ENCODE data around the gene PNLIPRP1.

The PNLIPRP1 gene

DNA sequence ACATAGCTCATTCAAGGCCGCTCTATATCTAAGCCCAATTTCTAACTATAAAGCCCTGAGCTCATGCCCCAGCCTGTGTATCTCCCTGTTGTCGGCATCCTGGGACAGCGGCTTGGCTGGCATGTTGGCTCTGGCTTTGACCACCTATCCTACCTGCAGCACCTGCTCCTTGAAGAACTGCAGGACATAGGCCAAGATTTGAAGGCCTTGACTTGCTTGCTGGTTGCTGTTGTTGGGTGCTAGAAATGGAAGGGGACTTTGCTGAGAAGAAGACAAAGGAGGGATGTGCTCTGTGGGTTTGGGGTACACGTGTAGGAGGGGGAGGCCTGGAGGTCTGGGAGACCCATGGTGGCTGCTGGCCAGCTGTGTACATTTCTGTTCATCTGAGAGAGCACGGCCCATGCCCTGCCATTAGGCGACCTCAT, 41.1 kb downstream of the PNLIPRP1 start:
- no peak for DNase-seq (ENCODE audit: low read depth, low spot score)

DNA sequence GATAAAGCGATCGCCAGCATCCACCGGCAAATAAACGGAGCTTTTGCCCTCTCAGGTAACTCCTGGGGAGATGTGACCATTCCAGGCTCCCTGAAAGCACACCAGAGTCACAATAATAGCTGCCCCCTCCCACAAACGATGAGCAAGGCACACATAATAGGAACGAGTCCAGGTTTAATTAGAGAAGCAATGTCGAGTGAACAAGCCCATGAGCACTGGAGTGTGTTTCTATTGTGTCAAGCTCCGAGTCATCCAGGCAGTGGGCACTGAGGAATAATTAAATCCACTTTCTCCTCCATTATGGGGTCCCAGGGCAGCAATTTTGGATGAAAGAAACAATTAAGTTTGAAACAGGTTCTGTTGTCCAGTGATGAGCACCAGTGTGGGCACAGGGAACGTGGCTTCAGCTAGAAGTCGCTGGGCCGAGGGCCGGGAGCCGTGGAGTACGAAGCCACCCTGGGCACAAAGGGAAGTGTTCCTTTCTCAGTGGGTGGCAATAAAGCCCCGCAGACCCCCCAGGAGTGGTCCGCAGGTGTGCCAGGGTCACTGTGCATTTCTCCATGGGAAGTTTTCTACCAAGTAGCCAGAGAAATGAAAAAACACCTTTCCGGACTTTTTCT, 41.9 kb downstream of the PNLIPRP1 start:
- no peak for DNase-seq (ENCODE audit: low read depth, low spot score)

DNA sequence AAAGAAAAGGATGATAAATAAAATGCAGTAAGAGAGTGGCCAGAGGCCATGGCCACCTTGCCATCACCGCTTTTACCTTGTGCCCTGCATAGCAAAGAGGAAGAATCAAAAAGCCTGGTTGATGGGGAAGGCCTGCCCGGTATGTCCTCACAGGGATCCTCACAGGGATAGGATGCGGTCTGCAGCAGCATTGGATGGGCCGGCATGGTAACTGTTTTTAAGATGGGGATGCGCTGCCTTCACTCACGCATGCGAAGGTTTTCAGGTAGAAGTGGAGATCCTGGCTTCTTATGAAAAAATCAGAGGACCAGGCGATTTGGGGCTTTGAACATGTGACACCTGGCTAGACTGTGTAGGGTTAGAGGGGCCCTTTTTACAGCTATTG, 42.4 kb downstream of the PNLIPRP1 start:
- no peak for DNase-seq (ENCODE audit: low read depth, low spot score)

DNA sequence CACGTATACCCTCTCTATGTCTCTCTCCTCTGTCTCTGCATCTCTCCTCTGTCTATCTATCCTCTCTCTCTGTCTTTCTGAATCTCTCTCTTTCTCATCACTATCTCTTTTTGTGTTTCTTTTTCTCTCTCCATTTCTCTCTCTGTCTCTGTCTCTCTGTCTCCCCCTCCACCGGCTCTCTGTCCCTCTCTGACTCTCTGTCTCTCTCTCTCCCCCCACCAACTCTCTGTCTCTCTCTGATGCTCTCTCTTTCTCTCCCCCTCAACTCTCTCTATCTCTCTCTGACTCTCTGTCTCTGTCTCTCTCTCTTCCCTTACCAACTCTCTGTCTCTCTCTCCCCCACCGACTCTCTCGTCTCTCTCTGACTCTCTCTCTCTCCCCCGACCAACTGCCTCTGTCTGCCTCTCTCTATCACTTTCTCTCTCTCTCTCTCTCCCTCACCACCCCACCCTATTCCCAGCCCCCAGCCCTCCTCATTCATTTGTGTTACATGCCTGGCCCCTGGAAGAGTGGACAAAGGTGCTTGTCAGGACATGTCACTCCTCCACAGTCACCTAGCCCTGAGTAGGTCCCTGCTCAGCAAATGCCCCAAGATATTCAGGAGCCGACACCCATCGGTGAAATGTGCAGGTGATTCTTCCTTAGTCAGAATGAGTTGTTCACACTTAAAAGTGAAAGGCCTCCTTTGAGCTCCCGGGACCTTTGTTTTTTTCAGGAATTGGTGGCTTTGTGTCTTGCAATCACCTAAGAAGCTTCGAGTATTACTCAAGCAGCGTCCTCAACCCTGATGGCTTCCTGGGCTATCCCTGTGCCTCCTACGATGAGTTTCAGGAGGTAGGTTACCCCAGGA, 43.6 kb downstream of the PNLIPRP1 start:
- DNase-seq (ENCODE audit: low read depth, low spot score) = no peak

DNA sequence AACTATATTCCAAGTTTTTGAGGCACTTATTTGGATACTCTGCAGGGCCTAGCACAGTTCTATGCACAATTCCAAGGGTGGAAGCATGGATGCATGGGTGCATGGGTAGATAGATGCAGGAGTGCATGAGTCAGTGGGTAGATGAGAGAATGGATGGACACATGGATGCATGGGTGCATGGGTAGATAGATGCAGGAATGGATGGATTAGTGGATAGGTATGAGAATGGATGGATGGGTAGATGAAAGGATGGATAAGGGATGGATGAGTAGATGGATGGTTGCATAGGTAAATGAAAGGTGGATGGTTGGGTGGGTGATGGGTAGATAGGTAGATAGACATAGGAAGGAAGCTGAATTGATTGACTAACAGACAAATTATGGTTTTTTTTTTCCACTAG, 45.6 kb downstream of the PNLIPRP1 start:
- no peak for DNase-seq (ENCODE audit: low read depth, low spot score)

DNA sequence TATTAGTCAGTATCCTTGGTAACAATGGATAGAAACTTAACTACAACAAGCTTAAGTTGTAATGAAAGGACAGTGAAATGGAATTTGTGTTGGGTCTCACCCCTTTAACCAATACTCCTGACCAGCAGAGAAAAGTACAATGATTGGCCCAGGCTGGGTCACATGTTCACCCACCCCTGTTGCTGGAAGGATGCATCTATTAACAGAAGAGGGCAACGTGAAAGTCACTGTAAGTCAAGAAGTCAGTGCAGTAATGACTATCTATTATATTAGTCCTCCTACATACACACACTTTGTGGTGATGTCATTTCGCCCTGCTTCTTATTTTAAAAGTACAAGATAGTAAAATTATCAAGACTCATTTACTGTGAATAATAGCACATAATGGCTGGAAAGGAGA, 46.2 kb downstream of the PNLIPRP1 start:
- no peak for DNase-seq (ENCODE audit: low read depth, low spot score)

DNA sequence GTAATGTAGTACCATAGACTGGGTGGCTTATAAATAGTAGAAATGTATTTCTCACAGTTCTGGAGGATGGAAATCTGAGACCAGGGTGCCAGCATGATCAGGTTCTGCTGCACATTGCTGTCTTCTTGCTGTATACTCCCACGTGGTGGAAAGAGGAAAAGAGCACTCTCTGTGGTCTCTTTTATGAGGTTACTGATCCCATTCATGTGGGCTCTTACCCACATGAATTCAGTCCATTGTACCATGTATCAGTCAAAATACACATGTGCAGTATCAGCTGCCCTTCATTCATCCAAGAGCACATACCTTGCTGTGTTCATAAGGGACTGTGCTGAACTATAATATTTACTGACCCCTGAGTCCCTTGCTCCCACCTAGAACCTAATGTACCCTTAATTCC, 47.1 kb downstream of the PNLIPRP1 start:
- no peak for DNase-seq (ENCODE audit: low read depth, low spot score)

DNA sequence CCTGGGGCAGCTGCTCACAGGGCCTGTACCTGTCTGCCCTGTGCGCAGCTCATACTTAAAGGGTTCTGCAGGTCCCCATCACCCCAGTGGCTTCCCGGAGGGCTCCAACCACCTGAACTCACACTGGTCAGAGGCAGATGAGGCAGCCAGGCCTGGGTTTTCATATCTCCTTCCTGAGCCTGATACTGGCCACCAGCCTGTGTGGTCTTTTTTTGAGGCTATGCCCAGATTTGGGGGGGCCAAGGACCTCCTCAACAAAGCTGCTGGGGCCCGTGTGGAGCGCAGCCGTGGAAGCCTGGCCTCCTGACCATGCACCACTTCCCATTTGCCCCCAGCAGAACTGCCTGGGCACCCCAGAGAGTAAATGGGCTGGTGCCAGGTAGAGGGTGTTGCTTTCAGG, 55.7 kb downstream of the PNLIPRP1 start:
- DNase-seq (ENCODE audit: low read depth, low spot score) = no peak

DNA sequence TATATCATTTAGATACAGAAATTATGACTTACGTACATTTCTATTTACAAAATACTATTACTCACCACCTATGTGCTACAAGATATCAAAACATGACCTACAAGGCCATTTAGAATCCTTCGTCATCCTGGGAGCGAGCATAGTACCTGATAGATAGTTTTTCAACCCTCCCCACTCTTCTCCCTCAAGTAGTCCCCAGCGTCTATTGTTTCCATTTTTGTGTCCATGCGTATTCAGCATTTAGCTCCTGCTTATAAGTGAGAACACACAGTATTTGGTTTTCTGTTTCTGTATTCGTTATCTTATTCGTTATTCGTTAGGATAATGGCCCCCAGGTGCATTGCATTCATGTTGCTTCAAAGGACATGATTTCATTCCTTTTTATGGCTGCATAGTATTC, 58.1 kb downstream of the PNLIPRP1 start:
- DNase-seq (ENCODE audit: low read depth, low spot score) = no peak

DNA sequence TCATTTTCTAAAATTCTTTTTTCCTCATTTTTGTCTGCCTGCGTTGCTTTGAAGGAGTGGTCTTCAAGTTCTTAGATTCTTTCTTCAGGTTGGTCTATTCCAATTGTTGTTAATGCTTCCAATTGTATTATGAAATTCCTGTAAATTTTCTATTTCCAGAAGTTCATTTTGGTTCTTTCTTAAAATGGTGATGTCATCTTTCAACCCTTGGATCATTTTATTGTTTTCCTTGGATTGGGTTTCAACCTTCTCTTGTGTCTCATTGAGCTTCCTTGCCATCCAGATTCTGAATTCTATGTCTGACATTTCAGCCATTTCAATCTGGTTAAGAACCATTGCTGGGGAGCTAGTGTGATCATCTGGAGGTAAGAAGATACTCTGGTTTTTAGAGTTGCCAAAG, 63.1 kb downstream of the PNLIPRP1 start:
- no peak for DNase-seq (ENCODE audit: low read depth, low spot score)

DNA sequence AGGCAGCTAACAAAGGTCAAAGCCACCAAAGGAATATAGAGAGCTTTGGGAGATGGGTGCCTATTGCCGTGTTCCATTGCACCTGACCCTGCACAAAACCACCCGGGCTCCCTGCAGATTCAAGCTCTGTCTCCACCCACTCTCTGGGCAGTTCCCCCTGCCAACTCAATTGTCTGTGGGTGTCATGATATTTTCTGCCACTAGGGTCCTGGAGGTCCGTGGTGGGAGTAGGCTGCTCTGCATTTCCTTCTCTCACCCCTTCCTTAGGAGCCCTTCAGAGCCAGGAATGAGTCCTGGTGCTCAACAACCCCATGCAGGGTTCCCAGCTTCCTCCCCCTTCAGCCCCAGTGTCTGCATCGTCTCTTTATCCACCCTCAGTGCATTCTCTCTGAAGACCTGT, 64.1 kb downstream of the PNLIPRP1 start:
- no peak for DNase-seq (ENCODE audit: low read depth, low spot score)

DNA sequence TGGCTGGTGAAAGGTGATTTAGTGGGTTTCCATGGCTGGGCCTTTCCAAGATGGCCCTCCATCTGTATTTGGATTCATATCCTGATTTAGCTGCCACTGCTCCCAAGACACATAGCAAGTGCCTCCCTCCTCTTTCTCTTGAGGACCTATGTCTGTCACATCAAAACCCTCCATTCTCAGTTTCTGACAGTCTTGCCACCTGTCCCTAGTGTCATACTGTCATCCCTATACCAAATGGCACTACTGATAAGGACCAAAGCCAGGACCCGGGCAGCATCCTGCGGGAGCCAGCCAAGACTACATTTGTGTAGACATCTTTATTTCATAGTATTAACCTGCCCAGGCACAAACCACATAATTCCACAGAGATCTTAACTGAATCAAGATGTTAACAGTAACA, 64.8 kb downstream of the PNLIPRP1 start:
- DNase-seq (ENCODE audit: low read depth, low spot score) = no peak

DNA sequence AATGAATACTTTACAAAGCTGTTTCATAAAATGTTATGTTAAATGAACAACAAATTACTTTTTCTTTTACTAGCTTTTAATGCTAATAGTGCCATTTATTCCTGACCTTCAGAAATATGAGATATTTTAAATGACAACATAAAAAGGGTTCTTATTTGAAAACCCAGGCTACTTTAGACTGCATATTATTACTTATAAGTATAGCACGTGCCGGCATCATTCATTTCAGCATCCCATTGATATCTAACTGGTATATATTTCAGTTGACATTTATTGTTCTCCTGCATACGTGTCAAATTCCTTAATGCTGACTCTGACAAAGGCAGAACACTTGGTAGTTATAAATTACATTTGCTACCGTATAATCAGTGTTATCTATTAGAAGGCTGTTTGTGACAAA, 65.3 kb downstream of the PNLIPRP1 start:
- no peak for DNase-seq (ENCODE audit: low read depth, low spot score)

DNA sequence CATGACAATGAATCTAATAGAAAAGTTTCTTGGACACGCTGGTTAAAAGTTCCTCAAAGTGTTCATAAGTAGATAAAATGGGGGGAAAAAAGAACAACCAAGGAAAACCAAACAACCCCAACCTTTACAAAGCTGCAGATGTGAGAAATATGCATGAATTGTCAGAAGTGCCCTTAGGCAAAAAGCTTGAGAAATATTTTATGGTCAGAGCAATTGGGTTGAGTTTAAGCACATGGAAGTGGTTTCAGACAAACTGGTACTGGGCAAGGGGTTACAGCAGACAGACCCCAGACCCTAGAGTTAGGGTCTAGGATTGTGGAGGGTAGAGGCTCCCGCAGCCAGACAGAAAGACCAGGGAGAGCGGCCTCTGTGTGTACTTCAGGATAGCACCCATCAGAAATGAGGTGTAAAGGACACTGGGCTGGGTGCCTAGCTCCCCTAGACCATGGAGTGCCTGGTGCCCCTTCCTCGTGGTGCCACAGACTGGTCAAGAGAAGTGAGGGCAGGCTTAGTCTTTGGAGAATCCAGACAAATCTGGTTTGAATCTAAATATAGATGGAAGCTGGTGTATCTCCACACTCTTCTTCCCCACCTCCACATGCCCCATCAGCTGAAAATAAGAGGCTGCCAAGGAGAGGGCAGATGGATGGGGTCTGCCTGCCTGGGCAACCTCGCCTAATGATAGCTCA, 67.2 kb downstream of the PNLIPRP1 start:
- no peak for DNase-seq (ENCODE audit: low read depth, low spot score)

Data from astrocyte of the hippocampus (primary cell).